GM21367 (cell line): ENCODE results near the gene HSD3B2.

Experiments used
- ATAC-seq: cut with Tn5 transposase; IDR thresholded peaks from one replicate; pipeline ENCODE4 v1.9.1; 2021; ENCODE audit not compliant: unreplicated experiment

HSD3B2 gene

DNA sequence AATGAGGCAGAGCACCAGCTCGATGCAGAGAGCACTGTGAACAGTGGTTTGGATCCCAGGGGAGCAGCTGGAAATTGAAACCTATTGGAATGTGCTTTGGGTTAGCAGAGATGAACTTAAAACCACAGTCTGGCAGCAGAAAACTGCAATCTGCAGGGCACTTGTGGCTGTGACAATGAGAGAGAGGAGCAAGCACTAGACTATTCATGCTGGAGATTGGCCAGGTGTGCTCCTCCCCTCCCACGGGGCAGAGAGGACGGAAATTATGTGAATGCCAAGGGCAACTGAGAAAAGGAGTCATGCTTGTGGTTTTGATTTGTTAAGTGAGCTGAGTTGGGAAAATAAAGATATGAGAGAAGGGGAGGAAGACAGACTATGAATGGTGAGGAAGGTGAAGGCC is 38.1 kb downstream of the HSD3B2 start:
- ATAC-seq = no peak

DNA sequence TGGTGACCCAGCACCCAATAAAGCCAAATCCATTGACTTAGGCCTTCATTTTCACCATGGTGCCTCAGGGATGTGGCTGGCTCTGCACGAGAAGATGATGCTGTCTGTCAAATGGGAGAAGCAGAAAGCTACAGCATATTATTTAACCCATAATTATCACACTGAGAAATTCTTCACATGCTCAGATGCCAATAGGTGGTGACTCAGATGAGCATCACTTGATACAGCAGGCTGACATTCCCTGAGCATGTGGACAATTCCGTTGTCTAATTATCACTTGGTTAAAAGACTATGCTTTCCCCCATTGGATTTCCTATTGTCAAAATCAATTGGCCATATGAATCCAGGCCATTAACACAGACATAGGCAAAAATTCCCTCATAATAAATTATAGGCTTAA is 48.0 kb downstream of the HSD3B2 start:
- no peak for ATAC-seq

DNA sequence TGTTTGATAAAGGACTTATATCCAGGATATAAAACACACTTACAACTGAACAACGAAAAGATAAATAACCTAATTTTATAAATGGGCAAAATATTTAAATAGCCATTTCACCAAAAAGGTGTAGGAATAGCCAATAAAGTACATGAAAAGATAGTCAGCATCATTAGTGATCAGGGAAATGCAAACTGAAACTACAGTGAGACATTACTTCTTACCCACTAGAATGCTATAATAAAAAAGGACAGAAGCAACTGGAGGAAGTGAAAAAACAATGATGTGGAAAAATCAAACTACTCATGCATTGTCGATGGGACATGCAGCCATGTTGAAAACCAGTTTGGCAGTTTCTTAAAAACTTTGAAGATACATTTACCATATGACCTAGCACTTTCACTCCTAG is 48.6 kb downstream of the HSD3B2 start:
- no peak for ATAC-seq

DNA sequence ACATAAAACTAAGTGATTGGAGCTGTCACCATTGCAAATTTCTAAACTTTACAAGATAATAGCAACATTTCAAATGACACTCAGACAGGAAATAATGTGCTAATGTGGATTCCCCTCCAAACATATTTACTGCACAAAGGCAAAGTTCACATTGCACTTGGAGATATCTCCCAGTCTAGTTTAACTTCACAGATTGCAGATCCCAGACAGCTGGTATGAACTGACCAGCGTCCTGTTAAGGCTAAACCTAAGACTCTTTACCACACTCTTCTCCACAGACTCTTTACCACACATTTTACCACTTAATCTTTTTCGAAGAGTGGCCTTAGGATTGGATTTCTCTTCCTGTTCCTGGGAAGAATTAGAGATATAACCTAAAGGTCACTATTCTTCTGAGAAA is 51.5 kb downstream of the HSD3B2 start:
- no peak for ATAC-seq

DNA sequence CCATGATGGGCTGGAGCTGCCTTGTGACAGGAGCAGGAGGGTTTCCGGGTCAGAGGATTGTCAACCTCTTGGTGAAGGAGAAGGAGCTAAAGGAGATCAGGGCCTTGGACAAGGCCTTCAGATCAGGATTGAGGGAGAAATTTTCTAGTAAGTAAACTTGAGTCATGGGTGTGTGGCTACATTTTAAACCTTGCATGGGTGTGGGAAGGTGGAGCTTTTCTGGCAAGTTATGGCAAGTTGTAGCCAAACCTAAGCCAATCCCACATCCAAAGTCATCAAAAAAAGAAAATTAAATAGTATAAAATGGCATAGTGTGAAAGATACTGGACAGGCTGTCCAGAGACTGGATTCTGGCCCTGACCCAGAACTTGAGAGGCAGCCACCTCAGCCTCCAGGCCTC is 52.3 kb downstream of the HSD3B2 start:
- no peak for ATAC-seq

DNA sequence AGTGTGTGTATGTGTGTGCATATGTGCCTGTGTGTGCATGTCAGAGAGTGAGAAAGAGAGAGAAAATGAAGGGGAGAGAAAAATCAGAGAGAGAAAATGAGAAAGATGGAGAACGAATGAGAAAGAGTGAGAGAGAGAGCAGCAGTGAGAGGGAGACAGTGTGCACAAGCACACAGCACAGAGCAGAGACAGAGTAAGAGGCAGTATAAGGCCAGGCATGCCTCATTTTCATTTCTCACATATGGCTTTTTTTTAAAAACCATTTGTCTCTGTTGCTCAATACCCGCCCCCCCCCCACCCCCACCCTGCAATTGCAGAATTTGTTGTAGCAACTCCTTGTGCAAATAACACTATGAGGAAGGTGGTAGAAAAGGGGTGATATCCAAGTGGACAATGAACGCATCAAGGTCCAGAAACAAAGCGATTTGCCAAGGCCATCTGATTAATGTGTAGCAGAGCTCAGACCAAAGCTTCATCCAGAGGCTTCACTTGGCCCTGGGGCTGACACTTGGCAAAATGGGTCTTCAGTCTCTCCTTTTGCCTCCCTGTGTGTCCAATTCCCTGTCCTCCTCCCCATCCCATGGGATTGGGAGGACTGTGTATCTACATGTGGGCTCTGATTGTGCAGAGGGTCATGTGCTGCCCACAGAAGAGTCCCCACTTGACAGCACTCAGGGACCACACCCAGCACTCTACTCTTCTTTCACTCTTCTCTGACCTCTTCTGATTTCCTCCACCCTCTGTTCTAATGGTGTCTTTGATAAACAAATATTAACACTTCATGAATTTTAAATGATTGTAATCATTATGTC is 53.1 kb downstream of the HSD3B2 start:
- ATAC-seq = no peak

DNA sequence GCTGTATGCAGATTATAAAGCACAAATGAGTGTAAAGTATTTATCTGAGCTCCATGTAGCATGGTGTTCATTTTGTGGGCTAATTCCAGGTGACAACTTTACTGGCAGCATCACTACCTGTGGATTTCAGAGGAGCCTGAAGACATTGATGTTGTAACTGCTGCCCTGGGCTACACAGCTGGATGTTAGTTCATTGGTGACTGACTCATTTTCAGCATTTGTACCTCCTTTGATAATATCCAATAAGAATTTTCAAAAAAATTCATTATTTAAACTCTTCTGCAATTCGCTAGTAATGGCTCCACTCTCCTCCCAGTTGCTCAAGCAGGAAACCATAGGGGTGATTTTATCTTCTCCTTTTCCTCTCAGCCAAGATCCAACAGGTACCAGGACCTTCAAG is 54.8 kb downstream of the HSD3B2 start:
- ATAC-seq = no peak

DNA sequence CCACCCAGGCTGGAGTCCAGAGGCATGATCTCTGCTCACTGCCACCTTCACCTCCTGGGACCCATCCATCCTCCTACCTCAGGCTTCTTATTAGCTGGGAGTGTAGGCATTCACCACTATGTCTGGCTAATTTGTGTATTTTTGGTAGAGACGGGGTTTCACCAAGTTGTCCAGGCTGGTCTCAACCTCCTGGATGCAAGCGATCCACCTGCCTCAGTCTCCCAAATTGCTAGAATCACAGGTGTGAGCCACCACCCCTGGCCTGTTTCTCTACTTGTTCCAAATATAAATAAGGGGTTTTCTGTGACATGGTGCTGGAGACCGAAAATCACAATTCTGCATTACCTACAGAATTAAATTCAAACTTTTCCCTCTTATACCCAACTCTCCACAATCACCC is 55.4 kb downstream of the HSD3B2 start:
- no peak for ATAC-seq

DNA sequence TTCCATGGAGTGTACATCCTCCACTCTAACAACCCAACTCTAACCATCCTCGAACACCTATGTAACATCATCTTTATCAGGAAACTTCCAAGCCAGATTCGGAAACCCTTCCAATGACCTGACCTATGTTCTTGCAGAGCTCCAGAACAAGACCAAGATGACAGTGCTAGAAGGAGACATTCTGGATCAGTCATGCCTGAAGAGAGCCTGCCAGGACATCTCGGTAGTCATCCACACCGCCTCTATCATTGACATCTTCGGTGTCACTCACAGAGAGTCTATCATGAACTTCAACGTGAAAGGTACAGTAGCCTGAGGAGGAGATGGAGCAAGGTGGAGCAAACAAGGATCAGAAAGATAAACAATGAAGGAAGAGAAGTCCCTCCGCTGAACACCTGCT is 56.0 kb downstream of the HSD3B2 start:
- no peak for ATAC-seq

DNA sequence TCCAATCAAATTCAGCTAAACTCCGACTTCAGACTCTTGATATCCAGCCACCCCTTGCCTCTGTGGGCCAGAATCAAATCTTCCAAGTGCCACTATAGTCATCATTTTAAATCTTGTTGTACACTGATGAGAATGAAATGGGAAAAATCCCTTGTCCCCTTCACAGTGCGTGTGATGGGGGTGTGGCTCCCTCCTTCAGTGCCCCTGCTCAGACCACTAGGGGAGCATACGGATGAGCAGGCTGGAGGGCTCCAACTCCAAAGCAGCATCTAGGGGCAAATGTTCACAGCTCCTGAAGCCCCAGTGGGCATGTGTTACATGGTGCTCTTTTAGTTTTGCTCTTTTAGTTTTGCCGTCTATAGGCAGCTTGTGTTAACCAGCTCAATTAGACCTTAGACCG is 56.6 kb downstream of the HSD3B2 start:
- no peak for ATAC-seq

DNA sequence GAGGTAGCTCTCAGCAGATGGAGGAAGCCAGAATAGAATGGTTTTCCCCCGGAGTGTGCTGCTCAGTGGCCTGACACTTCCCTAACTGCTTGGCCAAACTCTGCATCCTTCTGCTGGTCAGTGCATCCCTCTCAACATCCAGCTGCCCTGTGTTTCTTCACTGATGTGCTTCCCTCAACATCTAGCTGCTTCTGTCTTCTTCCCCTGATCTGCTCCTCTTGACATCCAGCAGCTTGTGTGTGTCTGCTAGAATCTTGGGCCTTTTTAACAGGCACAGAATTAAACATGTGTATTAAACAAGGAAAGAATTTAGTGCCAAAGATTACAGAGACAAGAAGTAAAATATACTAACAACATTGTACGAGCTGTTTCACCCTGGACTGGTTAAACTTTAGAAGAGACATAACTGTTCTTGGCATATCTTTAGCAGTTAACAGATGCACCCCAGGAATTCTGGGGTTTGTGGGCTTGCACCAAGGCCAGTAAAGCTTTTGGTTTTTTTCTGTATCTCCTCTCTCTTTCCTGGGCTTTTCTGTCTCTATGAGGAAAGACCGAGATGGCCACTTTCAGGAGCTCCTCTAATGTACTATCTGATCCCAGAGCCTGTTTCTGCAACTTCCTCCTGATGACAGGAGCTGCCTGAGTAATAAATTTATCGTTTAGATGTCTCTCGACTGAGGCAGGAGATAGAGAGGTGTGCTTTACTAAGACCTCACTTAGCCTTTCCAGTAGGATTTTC is 57.3 kb downstream of the HSD3B2 start:
- no peak for ATAC-seq
